SIG-M5 treated with dmso at 0.1 percent for 504 hours (cell line): ENCODE data around the gene CYFIP1.

Experiments
- DNase-seq: peaks from one replicate; lab custom pipeline; 2025; ENCODE audit not compliant: unreplicated experiment; lab: John Stamatoyannopoulos, UW

CYFIP1 gene

DNA sequence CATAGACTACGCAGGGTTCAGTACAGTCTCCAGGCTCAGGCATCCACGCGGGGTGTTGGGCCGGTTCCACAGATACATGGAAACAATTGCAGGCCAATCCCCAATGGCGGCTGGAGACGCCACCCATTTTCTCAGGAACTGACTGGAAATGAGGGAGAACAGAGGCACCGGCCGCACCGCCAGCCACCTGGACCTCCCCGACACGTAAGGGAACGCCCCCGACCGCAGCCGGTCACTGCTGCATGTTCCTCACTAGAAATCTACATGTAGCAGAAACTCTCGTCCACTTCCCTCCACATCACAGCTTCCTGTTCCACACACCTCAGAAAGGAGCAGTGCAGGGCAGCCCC, 29.2 kb downstream of the CYFIP1 start:
- no peak for DNase-seq

DNA sequence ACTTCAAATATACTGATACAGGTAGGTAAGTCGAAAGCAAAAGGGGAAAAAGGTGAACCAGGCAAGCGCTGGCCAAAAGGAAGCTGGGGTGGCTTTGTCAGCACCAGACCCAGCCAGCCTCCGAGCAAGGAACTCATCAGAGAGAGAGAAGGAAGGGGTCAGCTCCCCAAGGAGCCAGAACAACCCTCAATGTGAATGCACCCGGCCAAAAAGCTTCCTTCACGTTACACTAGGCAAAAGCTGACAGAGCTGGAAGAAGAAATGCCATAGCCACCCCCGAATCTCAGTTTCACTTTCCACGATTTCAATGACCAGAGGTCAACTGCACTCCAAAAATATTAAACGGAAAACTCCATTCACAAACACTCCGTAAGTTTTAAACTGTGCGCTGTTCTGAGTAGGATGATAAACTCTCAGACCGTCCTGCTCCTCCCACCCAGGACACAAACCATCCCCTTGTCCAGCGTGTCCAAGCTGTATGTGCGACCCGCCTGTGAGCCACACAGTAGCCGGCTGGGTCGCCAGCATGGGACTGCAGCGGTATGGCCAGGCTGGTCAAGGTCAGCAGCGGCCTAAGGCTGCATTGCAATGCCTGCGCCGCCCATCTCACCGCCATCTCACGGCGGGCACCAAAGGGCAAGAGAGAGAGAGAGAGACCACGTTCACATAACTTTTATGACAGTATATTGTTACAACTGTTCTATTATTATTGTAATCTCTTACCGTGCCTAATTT, 29.7 kb downstream of the CYFIP1 start:
- DNase-seq = no peak

DNA sequence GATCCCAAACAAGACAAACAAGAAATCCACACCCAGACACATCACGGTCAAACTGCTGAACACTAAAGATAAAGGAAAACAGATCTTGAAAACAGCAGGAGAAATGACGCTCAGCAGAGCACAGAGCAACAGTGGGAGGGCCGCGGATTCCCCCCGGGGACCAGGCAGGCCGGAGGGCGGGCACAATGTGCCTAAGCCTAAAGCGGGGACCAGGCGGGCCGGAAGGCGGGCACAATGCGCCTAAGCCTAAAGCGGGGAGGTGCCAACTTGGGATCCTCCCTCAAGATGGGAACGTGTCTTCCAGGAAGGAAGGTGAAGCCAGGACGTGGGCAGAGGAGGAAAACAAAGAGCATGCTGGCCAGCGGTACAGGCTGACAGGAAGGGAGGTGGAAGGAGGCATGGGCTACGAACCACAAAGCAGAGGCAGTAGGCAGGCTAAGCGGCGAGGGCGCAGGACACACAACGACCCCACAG, 31.1 kb downstream of the CYFIP1 start:
- DNase-seq = no peak

DNA sequence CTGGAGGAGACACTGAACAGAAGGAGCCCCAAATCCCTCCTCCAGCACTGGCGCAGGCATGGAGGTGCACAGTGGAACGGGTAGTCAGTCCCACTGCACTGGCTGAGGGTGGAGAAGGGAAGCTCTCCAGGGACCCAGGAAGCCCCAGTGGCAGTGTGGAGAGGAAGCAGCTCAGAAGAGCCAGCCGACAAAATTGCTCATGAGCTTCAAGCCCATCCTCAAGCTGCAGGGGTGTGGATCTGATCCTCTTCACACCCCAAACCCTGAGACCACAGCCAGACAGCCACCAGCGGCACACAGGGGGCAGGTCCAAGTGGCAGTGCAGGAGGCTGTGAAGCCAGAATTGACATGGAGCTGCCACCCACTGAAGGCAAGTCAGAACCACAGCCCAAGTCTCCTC, 32.1 kb downstream of the CYFIP1 start:
- DNase-seq = no peak

DNA sequence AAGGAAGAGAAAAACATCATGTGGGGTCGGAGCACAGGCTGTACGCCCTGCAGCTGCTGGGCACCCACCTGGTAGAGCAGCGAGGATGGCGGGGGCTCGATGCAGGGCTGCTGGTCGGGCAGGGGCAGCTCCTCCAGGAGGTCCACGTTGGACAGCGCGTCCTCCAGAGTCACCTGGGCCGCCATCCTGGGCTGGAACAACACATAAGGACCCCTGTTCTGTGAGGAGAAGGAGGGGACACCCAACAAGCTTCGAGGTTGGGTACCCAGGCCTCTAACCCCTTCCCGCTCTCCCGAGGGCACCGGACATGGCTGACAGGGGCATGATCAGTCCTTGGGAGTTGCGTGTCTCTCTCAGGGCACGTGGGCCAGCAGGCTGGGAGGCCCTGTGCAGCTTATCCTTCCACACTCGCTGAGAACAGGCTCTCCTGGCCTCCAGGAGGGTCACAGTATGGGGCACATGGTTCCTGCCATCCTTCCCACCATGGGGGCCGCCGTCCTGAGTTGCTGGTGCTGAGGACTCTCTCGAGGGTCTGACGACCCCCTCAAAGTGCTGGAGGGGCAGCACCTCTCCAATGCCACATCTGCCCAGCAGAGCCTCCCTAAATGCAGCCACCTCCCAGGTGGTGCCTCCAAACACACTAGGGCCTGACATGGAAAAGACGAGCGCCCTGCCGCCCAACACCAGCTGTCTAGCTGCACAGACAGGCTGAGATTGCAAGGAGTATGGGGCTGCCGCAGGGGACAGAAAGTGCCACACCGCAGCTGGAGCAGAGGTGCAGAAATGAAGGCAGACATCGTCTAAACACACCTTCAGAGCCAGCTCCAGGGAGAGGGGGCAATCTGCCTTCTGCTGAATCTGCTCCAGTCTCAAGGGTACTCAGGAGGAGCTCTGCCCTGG, 32.8 kb downstream of the CYFIP1 start:
- no peak for DNase-seq

DNA sequence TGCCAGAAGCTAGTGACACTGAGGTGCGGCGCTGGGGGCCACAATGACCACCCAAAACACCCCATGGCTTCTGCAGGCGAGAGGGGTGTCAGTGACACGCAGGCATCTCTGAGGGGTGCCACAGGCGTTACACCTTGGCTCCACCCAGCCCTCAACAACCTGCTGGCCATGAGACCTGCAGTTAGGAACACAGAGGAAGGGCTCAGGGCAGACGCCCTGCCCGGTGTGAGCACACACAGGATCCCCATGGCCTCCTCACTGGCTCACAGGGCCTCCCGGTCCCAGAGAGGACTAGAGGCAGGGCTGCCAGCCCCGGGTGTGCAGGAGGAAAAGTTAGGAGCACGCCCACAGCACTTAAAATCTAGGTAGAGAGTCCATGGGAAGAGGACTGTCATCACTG, 35.1 kb downstream of the CYFIP1 start:
- no peak for DNase-seq

DNA sequence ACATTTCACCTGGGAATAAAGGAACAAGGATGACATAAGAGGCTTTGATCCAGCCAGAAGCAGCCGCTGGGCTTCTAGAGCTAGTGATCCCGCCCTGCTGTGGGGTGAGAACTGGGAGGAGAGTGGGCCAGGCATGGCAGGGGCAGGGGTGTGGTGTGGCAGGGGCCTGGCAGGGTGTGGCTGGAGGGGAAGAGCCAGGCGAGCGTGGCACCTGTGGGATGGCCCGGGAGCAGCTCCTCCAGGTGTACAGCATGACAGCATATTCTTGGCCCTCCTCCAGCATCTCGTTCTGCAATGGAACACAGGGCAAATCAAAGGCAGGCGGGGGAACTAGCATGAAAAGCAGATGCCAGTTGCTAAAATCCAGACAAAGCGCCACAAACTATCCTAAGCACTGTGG, 35.5 kb downstream of the CYFIP1 start:
- DNase-seq = no peak

DNA sequence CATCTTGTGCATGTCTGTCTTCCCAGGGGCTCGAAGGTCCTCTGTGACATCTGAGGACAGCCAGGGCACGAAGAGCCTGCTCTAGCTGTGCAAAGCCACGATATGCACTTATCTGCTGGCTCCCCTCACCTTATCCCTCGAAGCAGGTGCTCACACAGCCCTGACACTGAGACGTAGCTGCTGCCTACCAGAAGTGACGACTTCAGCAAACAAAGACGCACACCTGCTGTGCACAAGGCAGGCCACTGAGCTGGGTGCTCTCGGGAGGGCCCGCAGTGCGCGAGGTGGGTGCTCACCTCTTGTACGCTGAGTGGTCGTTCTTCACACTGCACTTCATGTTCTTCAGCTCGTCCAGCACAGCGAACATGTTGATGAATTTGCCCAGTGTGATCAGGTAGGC, 37.3 kb downstream of the CYFIP1 start:
- no peak for DNase-seq

DNA sequence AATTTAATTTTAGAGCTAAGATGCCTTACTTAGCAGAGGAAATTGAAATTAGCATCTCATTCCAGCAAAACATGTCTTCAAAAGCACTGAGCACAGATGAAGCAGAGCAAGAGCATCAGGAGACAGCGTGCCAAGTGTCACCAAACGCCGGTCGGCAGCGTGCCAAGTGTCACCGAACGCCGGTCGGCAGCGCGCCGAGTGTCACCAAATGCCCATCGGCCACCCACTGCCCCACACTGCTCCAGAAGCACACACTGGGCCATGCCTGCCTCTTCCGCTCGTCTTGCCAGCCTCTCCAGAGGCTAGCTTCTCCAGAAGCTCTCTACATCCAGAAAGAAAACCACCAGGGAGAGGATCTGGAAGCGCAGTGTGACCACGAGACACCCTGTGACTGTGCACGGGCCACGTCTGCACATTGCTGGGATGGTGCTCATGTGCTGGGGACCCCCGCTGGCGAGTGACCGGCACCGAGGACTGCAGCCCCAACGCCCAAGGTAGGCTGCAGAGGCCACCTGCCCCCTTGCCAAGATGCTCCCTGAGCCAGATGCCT, 37.8 kb downstream of the CYFIP1 start:
- no peak for DNase-seq

DNA sequence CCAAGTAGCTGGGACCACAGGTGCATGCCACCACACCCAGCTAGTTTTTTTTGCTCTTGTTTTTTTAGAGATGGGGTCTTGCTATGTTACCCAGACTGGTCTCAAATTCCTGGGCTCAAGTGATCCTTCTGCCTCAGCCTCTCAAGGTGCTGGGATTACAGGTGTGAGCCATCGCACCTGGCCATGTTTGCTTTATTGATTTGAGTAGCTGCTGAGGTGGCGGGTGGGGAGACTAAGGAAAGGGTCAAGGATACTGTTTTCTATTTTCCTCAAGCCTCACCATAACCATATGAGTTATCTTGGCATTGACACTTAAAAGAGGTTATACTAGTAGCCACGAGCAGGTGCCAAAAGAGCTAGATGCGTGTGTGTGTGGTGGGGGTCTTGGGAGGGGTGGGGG, 39.0 kb downstream of the CYFIP1 start:
- no peak for DNase-seq

DNA sequence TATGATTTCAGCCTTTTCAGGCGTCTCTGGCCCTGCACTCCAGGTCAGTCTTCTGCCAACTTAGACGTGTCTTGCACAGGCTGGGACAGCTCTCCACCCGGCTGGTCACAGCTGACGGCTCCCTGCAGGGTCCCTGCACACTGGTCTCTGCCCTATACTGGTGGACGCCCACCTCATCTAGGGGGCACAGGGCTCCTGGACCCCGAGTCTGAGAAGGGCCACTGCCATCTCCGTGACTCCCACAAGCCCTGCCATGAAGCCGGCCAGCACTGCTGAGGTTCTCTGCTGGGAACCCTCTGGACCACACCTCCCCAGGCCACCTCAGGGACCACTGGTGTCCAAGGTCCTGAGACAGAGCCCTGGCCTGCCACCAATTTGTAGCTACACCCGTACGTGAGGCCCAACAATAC, 40.5 kb downstream of the CYFIP1 start:
- no peak for DNase-seq

DNA sequence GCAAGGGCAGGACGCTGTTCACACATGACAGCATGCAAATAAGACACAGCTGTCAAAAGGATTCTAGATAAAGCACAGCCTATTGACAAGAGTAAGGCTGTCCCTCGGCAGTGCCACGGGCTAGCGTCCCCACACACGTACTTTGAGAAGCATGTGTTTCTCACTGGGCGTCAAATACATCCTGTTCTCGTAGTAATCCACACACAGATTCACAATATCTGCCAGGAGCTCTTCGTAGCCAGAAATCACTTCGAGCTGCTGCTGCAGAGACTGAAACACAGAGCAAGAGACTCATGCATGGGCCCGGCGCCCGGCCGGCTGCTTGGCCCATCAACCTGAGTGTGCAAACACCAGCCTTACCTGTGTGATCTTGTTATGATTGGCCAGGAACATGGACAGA, 41.1 kb downstream of the CYFIP1 start:
- DNase-seq = no peak

DNA sequence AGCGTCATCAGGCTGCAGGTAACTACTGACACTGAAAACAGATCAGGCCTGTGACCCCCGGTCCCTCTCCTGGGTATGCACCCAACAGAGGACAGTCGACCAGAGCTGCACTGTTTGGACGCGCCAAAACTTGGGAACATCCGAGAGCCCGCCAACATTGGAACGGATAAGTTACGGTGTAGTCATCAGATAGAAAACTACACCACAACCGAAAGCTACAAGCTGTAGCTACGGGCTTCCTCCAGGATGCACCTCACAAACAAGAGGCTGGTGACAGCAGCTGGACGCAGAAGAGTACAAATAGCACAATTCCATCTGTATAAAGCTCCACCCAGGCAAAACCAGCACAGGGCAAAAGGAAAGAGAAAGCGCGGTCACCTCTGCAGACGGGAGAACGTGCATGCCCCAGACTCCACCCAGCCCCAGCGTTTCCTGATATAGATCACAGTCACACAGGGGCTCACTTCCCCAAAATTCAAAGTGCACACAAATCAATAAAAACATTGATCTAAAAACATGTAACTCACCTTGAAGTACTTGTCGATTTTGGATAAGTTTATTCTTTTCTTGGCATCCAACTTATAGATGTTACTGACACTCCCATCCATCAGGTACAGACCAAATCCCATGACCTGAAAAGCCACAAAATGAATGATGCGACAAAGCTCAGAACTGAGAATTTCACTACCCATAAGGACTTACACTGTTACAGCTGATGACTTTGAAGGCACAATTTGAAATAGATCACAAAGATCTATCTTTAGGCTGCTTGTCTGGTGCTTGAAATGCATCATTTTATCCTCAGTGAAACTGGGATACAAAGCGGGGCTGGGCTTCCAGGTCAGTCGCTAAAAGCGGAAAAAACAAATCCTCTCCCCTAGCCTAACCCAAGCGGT, 43.3 kb downstream of the CYFIP1 start:
- no peak for DNase-seq

DNA sequence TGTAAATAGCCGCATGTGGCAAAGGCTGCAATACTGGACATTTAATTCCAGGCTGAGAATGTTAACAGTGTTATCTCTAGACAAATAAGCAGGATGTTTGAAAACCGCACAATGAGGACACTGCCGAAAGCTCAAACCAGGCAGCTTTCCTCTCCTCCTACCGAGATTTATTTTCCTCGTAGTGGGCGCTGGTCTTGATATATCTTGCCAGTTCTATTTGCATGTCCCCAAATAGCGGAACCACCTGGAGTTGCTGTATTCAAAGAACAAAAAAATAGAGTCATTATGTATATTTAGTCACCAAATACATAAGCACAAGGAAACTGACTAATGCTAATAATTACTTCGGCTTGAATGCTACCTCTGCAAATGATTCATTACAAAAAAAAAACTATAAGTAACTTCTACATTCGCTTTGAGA, 46.5 kb downstream of the CYFIP1 start:
- DNase-seq = no peak

DNA sequence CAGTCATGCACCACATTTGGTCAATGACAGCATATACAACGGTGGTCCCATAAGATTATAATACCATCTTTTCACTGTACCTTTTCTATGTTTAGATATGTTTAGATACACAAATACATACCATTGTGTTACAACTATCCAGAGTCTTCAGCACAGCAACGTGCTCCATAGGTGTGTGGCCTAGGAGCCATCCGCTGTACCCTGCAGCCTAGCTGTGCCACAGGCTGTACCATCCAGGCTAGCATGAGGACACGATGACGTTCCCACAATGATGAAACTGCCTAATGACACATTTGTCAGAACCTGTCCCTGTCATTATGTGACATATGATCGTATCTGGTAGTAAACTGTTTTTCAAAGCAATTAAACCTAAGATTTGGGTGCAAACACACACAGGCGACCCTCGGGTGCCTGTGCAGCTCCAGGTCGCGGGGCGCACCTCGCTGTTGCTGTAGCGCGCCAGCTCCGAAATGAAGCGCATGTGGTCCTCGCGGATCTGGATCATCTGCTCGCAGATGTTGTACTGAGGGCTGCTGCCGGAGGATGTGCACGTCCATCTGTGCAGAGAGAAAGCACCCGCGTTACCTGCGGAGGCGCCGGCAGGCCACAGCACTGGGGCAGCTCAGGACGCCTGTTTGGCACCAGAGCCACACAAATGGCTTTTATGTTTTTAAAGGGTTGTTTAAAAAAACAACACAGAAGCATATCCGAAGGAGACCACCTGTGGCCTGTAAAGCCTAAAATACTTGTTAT, 48.2 kb downstream of the CYFIP1 start:
- no peak for DNase-seq

DNA sequence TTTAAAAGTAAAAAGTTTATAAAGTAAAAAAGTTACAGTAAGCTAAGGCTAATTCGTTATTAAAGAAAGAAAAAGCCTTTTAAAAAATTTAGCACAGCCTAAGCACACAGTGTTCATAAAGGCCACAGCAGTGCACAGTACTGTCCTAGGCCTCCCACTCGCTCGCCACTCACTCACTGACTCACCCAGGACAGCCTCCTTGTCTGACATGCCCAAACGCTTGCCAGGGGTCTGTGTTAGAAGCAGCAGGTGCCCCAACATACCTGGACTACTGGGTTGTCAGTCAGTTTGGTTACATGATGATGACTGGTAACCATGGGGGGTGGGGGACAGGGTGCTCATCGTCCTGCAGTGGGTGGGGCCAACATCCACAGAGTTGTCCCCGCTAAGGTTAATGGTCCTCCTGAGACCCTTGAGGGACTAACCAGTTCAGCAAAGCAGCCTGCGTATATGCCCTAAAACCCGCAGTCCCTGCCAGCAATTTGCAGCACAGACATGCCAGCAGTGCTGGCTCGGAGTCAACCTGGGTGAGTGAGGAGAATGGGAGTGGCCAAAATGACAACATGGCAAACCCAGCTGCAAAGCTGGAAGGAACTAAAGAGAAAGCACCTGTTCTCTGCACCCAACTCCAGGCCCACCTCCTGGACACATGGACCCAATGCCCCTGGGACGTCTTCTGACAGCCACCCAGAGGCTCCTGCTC, 49.2 kb downstream of the CYFIP1 start:
- DNase-seq = no peak

DNA sequence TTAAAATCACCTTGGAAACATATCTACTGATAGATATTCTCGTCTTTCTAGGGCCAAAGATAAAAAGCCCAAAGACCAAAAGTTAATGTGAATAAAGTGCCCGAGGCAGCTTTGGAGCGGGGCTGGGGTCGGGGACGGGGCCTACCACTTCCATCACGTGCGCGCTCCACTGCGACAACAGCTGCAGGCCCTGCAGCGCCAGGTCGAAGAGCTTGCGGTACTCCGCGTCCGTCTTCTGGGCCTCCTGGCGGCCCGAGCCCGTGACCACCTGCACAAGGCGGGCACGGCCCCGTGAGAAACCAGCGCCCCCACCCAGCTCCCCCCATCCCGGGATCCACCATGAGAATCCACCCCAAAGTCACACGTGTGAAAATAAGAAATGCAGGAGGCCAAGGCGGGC, 52.4 kb downstream of the CYFIP1 start:
- no peak for DNase-seq

DNA sequence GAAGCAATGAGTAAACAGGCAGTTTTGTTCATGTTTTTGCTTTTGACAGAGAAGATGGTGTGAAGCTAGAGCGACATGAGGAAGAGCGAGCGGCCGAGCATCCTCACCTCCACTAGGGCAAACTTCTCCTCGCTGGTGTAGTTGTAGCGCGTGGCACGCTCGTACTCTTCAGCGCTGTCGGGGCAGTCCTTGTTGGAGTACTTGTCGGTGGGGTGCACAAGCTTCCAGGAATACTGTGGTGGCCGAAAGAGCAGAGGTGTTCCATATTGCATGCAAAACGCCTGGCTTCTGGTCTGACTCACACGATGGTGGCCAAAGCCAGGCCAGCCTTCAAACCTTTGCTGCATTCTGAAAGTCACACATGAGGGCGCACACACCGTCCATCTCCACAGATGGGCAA, 54.3 kb downstream of the CYFIP1 start:
- DNase-seq = no peak

DNA sequence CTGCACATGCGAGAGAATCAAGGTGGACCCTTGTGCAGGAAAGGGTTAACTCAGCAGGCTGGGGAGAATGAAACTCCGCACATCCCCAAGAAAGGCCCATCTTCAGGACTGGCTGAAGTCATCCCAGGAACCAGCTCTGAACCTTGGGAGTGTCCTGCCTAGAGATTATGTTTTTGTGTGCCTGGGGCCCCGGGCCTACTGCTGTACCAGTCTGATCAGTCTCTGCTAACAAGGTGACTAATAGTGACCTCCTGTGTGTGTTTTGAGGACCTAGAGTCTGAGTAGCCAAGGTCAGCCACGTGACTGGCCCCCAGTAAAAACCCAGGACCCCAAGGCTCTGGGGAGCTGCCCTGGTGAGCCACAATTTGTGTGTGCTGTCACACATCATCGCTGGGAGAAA, 58.2 kb downstream of the CYFIP1 start:
- no peak for DNase-seq

DNA sequence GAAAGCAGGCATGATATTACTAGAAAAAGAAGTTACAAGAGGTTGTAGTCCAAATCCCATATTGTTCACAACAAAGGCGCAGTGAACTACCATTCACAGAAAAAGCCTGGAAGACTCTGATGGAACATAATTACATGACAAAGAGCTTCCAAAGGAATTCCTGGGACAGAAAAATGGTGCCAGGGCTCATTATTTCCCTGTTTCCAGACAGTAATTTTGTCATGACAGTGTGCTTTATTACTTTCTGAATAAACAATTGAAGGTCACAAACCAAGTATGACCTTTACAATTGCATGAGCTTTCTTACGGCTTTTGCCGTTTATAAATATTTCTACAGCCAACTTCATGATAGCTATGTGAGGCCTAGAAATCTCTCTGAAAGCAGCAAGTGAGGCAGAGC, 61.0 kb downstream of the CYFIP1 start:
- no peak for DNase-seq
